Lower lobe of right lung (tissue), 2 donors: Measurements from ENCODE around the gene CSNK2B. TPM values are rescaled to one million over a fixed set of nuclear protein-coding genes. Genes with fewer than 3 reads are reported as not detected.

ENCODE experiments used
- ATAC-seq, 2 donors: fragments of 200-7000 bp; cut with Tn5 transposase; one replicate each; pipeline ENCODE4 v1.9.1; 2020 to 2022; ENCODE audit warnings: mild to moderate bottlenecking in 2 of 2, moderate library complexity in 2 of 2
- DNase-seq: peaks from one replicate; pipeline ENCODE4 v3.0.0-alpha.2; 2020
- H3K27ac ChIP-seq: fragments of 200-600 bp; one replicate; pipeline ENCODE4 v1.8.0; 2022
- H3K27me3 ChIP-seq: fragments of 200-600 bp; one replicate; pipeline ENCODE4 v1.8.0; 2022; ENCODE audit warnings: low read depth
- H3K36me3 ChIP-seq: fragments of 200-600 bp; one replicate; pipeline ENCODE4 v1.8.0; 2022; ENCODE audit warnings: mild to moderate bottlenecking
- H3K4me1 ChIP-seq: fragments of 200-600 bp; one replicate; pipeline ENCODE4 v1.8.0; 2022
- H3K4me3 ChIP-seq: fragments of 200-600 bp; one replicate; pipeline ENCODE4 v1.8.0; 2022; ENCODE audit warnings: mild to moderate bottlenecking
- H3K9me3 ChIP-seq: fragments of 200-600 bp; one replicate; pipeline ENCODE4 v1.8.0; 2022
- CTCF ChIP-seq: fragments of 200-600 bp; IDR thresholded peaks from one replicate; pipeline ENCODE4 v1.8.0; 2022; ENCODE audit warnings: antibody characterized with exemption, mild to moderate bottlenecking
- intact Hi-C: fragments of 100-400 bp; cut with DNase I; formaldehyde crosslinking; loops from one replicate; pipeline ENCODE4 v1.11.0; 2022
- total RNA-seq: library from RNA; stranded (reverse); fragmentation: NEBNext Ultra II Directional; extraction: Animal tissue kit (Norgen Biotek cat#: 25700); gene quantifications from one replicate; pipeline ENCODE4 v1.2.1, GENCODE V29; 2021
- donor health status: DM: no; HTN: yes; CAD: no; lungs with severe emphysema.

Gene CSNK2B
- total RNA-seq, 1 donor from 2014 or later = 117 TPM

- Histone ChIP-seq H3K27me3 (no peaks in the 10 kb centered on the region), H3K36me3 (peaks cover 42% of the 10 kb centered on the region), H3K4me3 (no peak overlapping the region), H3K27ac (no peak overlapping the region), H3K9me3 (no peaks in the 10 kb centered on the region), H3K4me1 (peaks cover 53% of the 10 kb centered on the region)
- DNase-seq (no peak), ATAC-seq (no peak)
- no peak for TF ChIP-seq CTCF
- intact Hi-C loops = no loop called here
Observed at GRCh38 chr6:31654574-31655348, 11.1 kb upstream of the CSNK2B start.

- no peak for TF ChIP-seq CTCF
- Histone ChIP-seq H3K9me3 (no peaks in the 10 kb centered on the region), H3K36me3 (peaks cover 34% of the 10 kb centered on the region), H3K27me3 (no peaks in the 10 kb centered on the region), H3K4me1 (peaks cover 50% of the 10 kb centered on the region), H3K4me3 (no peak within 1 kb of the TSS), H3K27ac (no peak within 1 kb of the TSS)
- ATAC-seq (no peak), DNase-seq (no peak)
- intact Hi-C loops = no loop called here
Observed at GRCh38 chr6:31655349-31656237, 10.3 kb upstream of the CSNK2B start, which contains the start of gene APOM. Gene APOM (plus strand): TSS chr6:31655894. CDS start chr6:31655967, 73 bp downstream.

- Histone ChIP-seq H3K4me3 (no peak overlapping the region), H3K27me3 (no peaks in the 10 kb centered on the region), H3K4me1 (peaks cover 51% of the 10 kb centered on the region), H3K36me3 (peaks cover 36% of the 10 kb centered on the region), H3K9me3 (no peaks in the 10 kb centered on the region), H3K27ac (peak overlapping the region; percentile 6)
- intact Hi-C loops = no loop called here
- ATAC-seq (no peak), DNase-seq (no peak)
- TF ChIP-seq CTCF = no peak
Observed at GRCh38 chr6:31657406-31658157, 8.3 kb upstream of the CSNK2B start.

- DNase-seq (no peak), ATAC-seq (no peak)
- intact Hi-C loops = no loop called here
- no peaks in the 10 kb centered on the region for H3K9me3 ChIP-seq
- peak overlapping the region; percentile 6 for H3K27ac ChIP-seq
- peaks cover 56% of the 10 kb centered on the region for H3K4me1 ChIP-seq
- peaks cover 38% of the 10 kb centered on the region for H3K36me3 ChIP-seq
- peak overlapping the region; percentile 3 for H3K4me3 ChIP-seq
- no peaks in the 10 kb centered on the region for H3K27me3 ChIP-seq
- no peak for TF ChIP-seq CTCF
Observed at GRCh38 chr6:31658158-31658688, 7.7 kb upstream of the CSNK2B start.
